ENCODE measurements around the gene LRFN4.

DNA sequence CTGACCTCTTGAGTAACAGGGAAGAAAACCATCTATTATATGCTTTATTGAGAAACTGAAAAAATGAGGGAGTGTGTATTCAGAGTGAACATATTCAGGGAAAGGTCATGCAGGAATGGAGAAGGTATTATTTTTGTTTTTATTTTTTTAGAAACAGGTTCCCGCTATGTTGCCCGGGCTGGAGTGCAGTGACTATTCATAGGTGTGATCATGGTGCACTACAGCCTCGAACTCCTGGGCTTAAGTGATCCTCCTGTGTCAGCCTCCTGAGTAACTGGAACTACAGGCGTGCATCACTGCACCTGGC is 22.4 kb upstream of the LRFN4 start:
- TF ChIP-seq, protein P1, sequence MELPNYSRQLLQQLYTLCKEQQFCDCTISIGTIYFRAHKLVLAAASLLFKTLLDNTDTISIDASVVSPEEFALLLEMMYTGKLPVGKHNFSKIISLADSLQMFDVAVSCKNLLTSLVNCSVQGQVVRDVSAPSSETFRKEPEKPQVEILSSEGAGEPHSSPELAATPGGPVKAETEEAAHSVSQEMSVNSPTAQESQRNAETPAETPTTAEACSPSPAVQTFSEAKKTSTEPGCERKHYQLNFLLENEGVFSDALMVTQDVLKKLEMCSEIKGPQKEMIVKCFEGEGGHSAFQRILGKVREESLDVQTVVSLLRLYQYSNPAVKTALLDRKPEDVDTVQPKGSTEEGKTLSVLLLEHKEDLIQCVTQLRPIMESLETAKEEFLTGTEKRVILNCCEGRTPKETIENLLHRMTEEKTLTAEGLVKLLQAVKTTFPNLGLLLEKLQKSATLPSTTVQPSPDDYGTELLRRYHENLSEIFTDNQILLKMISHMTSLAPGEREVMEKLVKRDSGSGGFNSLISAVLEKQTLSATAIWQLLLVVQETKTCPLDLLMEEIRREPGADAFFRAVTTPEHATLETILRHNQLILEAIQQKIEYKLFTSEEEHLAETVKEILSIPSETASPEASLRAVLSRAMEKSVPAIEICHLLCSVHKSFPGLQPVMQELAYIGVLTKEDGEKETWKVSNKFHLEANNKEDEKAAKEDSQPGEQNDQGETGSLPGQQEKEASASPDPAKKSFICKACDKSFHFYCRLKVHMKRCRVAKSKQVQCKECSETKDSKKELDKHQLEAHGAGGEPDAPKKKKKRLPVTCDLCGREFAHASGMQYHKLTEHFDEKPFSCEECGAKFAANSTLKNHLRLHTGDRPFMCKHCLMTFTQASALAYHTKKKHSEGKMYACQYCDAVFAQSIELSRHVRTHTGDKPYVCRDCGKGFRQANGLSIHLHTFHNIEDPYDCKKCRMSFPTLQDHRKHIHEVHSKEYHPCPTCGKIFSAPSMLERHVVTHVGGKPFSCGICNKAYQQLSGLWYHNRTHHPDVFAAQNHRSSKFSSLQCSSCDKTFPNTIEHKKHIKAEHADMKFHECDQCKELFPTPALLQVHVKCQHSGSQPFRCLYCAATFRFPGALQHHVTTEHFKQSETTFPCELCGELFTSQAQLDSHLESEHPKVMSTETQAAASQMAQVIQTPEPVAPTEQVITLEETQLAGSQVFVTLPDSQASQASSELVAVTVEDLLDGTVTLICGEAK (IDR thresholded peaks at IDR 0.05) = no peak
- TF ChIP-seq, protein P1 (CRISPR knock-in tag; IDR thresholded peaks at IDR 0.05) = no peak
- no peak for TF ChIP-seq DNMT1 (CRISPR knock-in tag; IDR thresholded peaks at IDR 0.05)
- TF ChIP-seq NFE2 (CRISPR knock-in tag; IDR thresholded peaks at IDR 0.05) = no peak
- TF ChIP-seq, protein P2, sequence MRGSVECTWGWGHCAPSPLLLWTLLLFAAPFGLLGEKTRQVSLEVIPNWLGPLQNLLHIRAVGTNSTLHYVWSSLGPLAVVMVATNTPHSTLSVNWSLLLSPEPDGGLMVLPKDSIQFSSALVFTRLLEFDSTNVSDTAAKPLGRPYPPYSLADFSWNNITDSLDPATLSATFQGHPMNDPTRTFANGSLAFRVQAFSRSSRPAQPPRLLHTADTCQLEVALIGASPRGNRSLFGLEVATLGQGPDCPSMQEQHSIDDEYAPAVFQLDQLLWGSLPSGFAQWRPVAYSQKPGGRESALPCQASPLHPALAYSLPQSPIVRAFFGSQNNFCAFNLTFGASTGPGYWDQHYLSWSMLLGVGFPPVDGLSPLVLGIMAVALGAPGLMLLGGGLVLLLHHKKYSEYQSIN (CRISPR knock-in tag; IDR thresholded peaks at IDR 0.05; ENCODE audit: borderline replicate concordance) = no peak
